Measurements from ENCODE around the gene KRTAP10-8.
"Not testable (repeated sequence)": the region's sequence is repeated elsewhere in the genome, so short reads cannot be mapped to it uniquely, and the experiment has no call there.

Gene KRTAP10-8

DNA sequence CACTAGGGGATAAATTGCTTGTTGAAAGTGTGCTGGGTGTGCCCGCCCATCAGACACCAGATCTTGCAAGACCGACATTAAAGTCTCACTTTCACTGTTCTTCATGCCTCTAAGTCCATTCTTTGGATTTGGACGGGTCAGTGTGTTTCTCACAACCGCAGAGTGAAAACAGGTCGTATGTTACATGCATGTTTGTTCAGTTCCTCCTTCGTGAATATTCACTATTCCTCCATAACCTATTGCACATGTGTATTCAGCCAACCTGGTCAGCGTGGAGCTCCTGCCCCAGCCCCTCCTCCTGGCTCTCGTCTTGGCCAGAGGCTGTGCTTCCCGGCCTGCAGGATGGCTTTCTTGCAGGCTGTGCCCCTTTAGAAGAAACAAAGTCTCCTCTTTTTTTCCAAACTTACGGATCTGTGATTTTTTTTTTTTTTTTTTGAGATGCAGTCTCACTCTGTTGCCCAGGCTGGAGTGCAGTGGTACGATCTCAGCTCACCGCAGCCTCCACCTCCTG lies 17.4 kb upstream of the KRTAP10-8 start:
- TF ChIP-seq CTCF (IDR thresholded peaks at IDR 0.05; ENCODE audit: low read depth, low read length) = no peak
- DNase-seq (ENCODE audit: low read depth, low spot score) = no peak
- no peak overlapping the region for H3K4me3 ChIP-seq (ENCODE audit: low read depth, low read length)
- in situ Hi-C loops (cut with HindIII; ENCODE audit: low sequenced_read_pairs) = no loop called here

DNA sequence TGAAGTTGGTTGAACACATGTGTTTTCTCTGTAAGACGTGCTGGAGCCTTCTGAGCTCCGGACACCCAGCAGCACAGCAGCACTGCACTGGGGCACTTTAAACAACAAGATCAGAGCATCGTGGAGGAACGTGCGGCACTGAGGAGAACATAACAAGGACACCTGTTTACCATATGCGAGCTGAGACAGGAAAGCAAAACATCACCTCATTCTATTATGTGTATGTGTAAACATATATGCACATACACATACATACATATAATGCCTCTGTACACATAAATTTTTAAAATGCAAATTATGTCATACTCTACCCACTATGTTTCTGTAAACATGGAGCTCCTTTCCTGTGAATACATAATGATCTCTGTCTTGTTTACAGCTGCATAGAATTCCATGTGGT lies 16.4 kb upstream of the KRTAP10-8 start:
- no peak for TF ChIP-seq CTCF (IDR thresholded peaks at IDR 0.05; ENCODE audit: low read depth, low read length)
- no peak overlapping the region for H3K4me3 ChIP-seq (ENCODE audit: low read depth, low read length)
- DNase-seq (ENCODE audit: low read depth, low spot score) = no peak
- in situ Hi-C loops (cut with HindIII; ENCODE audit: low sequenced_read_pairs) = no loop called here

DNA sequence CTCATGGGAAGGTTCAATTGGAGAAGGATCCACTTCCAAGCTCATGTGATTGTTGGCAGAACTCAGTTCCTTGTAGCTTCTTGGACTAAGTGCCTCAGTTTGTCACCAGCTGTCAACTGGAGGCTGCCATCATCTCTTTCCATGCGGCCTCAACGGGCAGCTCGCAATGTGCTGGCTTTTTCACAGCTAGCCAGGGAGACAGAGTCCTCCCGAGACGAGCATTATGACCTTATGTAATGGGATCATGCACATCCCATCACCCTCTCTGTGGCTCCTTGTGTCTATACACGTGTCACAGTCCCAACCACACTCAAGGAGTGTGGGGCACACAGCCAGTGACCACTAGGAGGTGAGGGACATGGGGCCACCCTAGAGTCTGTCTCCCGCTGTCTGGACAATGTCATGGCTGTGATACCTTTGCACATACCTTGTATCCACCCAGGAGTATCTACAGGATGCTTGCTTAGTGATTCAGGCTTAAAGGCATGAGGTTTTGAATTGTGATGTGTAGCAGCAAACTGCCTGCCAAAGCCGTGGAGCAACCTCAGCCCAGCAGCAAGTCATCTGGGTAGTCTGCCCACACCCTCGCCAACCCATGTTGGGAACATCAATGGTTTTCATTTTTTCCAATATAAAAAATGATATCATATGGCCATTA lies 15.7 kb upstream of the KRTAP10-8 start:
- DNase-seq (ENCODE audit: low read depth, low spot score) = no peak
- no peak overlapping the region for H3K4me3 ChIP-seq (ENCODE audit: low read depth, low read length)
- TF ChIP-seq CTCF (IDR thresholded peaks at IDR 0.05; ENCODE audit: low read depth, low read length) = no peak
- in situ Hi-C loops (cut with HindIII; ENCODE audit: low sequenced_read_pairs) = no loop called here

GRCh38 chr21:44598061-44598460 lies 13.8 kb upstream of the KRTAP10-8 start:
- in situ Hi-C loops (cut with HindIII; ENCODE audit: low sequenced_read_pairs) = no loop called here
- TF ChIP-seq CTCF (IDR thresholded peaks at IDR 0.05; ENCODE audit: low read depth, low read length) = no peak
- H3K4me3 ChIP-seq (ENCODE audit: low read depth, low read length) = no peak overlapping the region
- DNase-seq (ENCODE audit: low read depth, low spot score) = no peak

- in situ Hi-C loops (cut with HindIII; ENCODE audit: low sequenced_read_pairs) = no loop called here
- no peak for DNase-seq (ENCODE audit: low read depth, low spot score)
- no peak overlapping the region for H3K4me3 ChIP-seq (ENCODE audit: low read depth, low read length)
- TF ChIP-seq CTCF (IDR thresholded peaks at IDR 0.05; ENCODE audit: low read depth, low read length) = no peak
Observed at GRCh38 chr21:44599264-44600029, 12.4 kb upstream of the KRTAP10-8 start.

- DNase-seq (ENCODE audit: low read depth, low spot score) = not testable (repeated sequence)
Observed at GRCh38 chr21:44600118-44600978, 11.5 kb upstream of the KRTAP10-8 start, which contains the start of gene KRTAP10-7. KRTAP10-7 (plus strand) TSS chr21:44600597; CDS start chr21:44600622, 25 bp downstream.

DNA sequence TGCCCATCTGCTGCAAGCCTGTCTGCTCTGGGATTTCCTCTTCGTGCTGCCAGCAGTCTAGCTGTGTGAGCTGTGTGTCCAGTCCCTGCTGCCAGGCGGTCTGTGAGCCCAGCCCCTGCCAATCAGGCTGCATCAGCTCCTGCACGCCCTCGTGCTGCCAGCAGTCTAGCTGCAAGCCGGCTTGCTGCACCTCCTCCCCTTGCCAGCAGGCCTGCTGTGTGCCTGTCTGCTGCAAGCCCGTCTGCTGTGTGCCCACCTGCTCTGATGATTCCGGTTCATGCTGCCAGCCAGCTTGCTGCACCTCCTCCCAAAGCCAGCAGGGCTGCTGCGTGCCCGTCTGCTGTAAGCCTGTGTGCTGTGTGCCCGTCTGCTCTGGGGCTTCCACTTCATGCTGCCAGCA lies 10.8 kb upstream of the KRTAP10-8 start:
- DNase-seq (ENCODE audit: low read depth, low spot score); H3K4me3 ChIP-seq (ENCODE audit: low read depth, low read length); in situ Hi-C loops (cut with HindIII; ENCODE audit: low sequenced_read_pairs): not testable (repeated sequence)

More at GRCh38 chr21:44600118-44600978, 11.5 kb upstream of the KRTAP10-8 start, which contains the start of gene KRTAP10-7:
- H3K4me3 ChIP-seq (ENCODE audit: low read depth, low read length); in situ Hi-C loops (cut with HindIII; ENCODE audit: low sequenced_read_pairs): not testable (repeated sequence)

Data from astrocyte of the spinal cord (primary cell).